ENCODE measurements around the gene ZDHHC3. TPM values are rescaled to one million over a fixed set of nuclear protein-coding genes. Genes with fewer than 3 reads are reported as not detected.
A peak's percentile ranks its signal among the peaks of the same experiment; 100 is the strongest.

The ZDHHC3 gene
- total and polyA plus RNA-seq, 4 donors, result 15.4 to 43.0 (median 24.4) TPM

- no peak for DNase-seq (ENCODE audit: low spot score)
- no peaks in the 10 kb centered on the region for H3K27me3 ChIP-seq (ENCODE audit: control insufficient read depth in 4 of 4, insufficient read depth in 4 of 4, low read length in 3 of 4)
- H3K9ac ChIP-seq (ENCODE audit: low read depth in 1 of 2, low read length in 2 of 2), result no peak overlapping the region
- no peak for TF ChIP-seq SP1 (IDR thresholded peaks at IDR 0.05)
- TF ChIP-seq HNF4A (conservative IDR thresholded peaks at IDR 0.05), result no peak
- no peak for TF ChIP-seq FOXA2 (IDR thresholded peaks at IDR 0.05)
- no peak for TF ChIP-seq JUND (IDR thresholded peaks at IDR 0.05)
- TF ChIP-seq NR2F2 (IDR thresholded peaks at IDR 0.05), result no peak
- no peak for TF ChIP-seq RXRA (IDR thresholded peaks at IDR 0.05)
- TF ChIP-seq HNF4G (IDR thresholded peaks at IDR 0.05), result no peak
- TF ChIP-seq TAF1 (conservative IDR thresholded peaks at IDR 0.05), result no peak
- TF ChIP-seq ZBTB33 (IDR thresholded peaks at IDR 0.05), result no peak
- TF ChIP-seq REST (IDR thresholded peaks at IDR 0.05), result no peak
- TF ChIP-seq GABPA (IDR thresholded peaks at IDR 0.05 in 1 of 2, conservative IDR thresholded peaks at IDR 0.05 in 1 of 2), result no peak
- TF ChIP-seq EGR1 (IDR thresholded peaks at IDR 0.05; ENCODE audit: low read depth in 2 of 2), result no peak
- TF ChIP-seq MAX (IDR thresholded peaks at IDR 0.05), result no peak
- H3K4me3 ChIP-seq (ENCODE audit: low read depth in 1 of 3, low read length in 3 of 3), result no peak overlapping the region
- H3K27ac ChIP-seq (ENCODE audit: low read depth in 1 of 2, low read length in 2 of 2), result no peak overlapping the region
- peaks cover 4 to 38% (median 16%) of the 10 kb centered on the region in 4 donors for H3K36me3 ChIP-seq (ENCODE audit: control insufficient read depth in 4 of 4, insufficient read depth in 3 of 4, low read depth in 1 of 4, low read length in 3 of 4)
- peaks cover 10 to 25% (median 24%) of the 10 kb centered on the region in 4 donors for H3K4me1 ChIP-seq (ENCODE audit: control insufficient read depth in 4 of 4, insufficient read depth in 4 of 4, low read length in 3 of 4)
- H3K9me3 ChIP-seq (ENCODE audit: control insufficient read depth in 4 of 4, low read length in 3 of 4), result no peaks in the 10 kb centered on the region
These were observed 17.7 kb upstream of the ZDHHC3 start for GRCh38 chr3:44993471-44994205.

GRCh38 chr3:44992555-44993470 lies 16.8 kb upstream of the ZDHHC3 start:
- Histone ChIP-seq H3K27me3 (ENCODE audit: control insufficient read depth in 4 of 4, insufficient read depth in 4 of 4, low read length in 3 of 4) (no peaks in the 10 kb centered on the region), H3K4me3 (ENCODE audit: low read depth in 1 of 3, low read length in 3 of 3) (no peak overlapping the region), H3K36me3 (ENCODE audit: control insufficient read depth in 4 of 4, insufficient read depth in 3 of 4, low read depth in 1 of 4, low read length in 3 of 4) (peaks cover 3 to 34% (median 15%) of the 10 kb centered on the region in 4 donors), H3K9me3 (ENCODE audit: control insufficient read depth in 4 of 4, low read length in 3 of 4) (no peaks in the 10 kb centered on the region), H3K4me1 (ENCODE audit: control insufficient read depth in 4 of 4, insufficient read depth in 4 of 4, low read length in 3 of 4) (peaks cover 10 to 25% (median 24%) of the 10 kb centered on the region in 4 donors), H3K27ac (ENCODE audit: low read depth in 1 of 2, low read length in 2 of 2) (no peak overlapping the region), H3K9ac (ENCODE audit: low read depth in 1 of 2, low read length in 2 of 2) (no peak overlapping the region)
- no peak for DNase-seq (ENCODE audit: low spot score)
- 74% methylated on average over 7 of the region's 7 CpGs for WGBS
- no peak for TF ChIP-seq HNF4G (IDR thresholded peaks at IDR 0.05)
- no peak for TF ChIP-seq RXRA (IDR thresholded peaks at IDR 0.05)
- no peak for TF ChIP-seq FOXA1 (IDR thresholded peaks at IDR 0.05)
- TF ChIP-seq TAF1 (conservative IDR thresholded peaks at IDR 0.05), result no peak
- peak; percentile 46 for TF ChIP-seq CTCF (IDR thresholded peaks at IDR 0.05; ENCODE audit: low read depth, low read length, missing input control)
- no peak for TF ChIP-seq GABPA (IDR thresholded peaks at IDR 0.05 in 1 of 2, conservative IDR thresholded peaks at IDR 0.05 in 1 of 2)
- TF ChIP-seq ZBTB33 (IDR thresholded peaks at IDR 0.05), result no peak
- no peak for TF ChIP-seq YY1 (IDR thresholded peaks at IDR 0.05)
- TF ChIP-seq JUND (IDR thresholded peaks at IDR 0.05), result no peak
- TF ChIP-seq EGR1 (IDR thresholded peaks at IDR 0.05; ENCODE audit: low read depth in 2 of 2), result no peak
- TF ChIP-seq RAD21 (IDR thresholded peaks at IDR 0.05), result peak; percentile 31 to 66
- TF ChIP-seq MAX (IDR thresholded peaks at IDR 0.05), result no peak

Data from liver (tissue), 9 donors.